Neural cell (in vitro differentiated cells): ENCODE data around the gene SCLY. TPM values are rescaled to one million over a fixed set of nuclear protein-coding genes. Genes with fewer than 3 reads are reported as not detected.

Experiments used
- H2AFZ ChIP-seq: fragments of 200-600, 300-800 bp; sonication (generic), shearing (Covaris generic); 2 replicates; pipeline ENCODE4 v1.6.0; 2014; ENCODE audit warnings: low read depth, mild to moderate bottlenecking, antibody characterized with exemption, low read length, moderate library complexity
- H3F3A ChIP-seq: fragments of 200-600 bp; shearing (Covaris generic); 2 replicates; pipeline ENCODE4 v1.6.1; 2016; ENCODE audit warnings: mild to moderate bottlenecking, moderate library complexity, mixed read lengths, antibody characterized with exemption, low read length; ENCODE audit not compliant: insufficient read depth, poor library complexity, severe bottlenecking
- H3K27ac ChIP-seq: fragments of 200-600, 300-800 bp; sonication (generic), shearing (Covaris generic); 2 replicates; pipeline ENCODE4 v1.5.1; 2014; ENCODE audit warnings: mild to moderate bottlenecking, low read length, moderate library complexity
- H3K27me3 ChIP-seq: fragments of 300-800, 200-600 bp; sonication (generic), shearing (Covaris generic); 2 replicates; pipeline ENCODE4 v1.6.0; 2014; ENCODE audit warnings: mild to moderate bottlenecking, low read depth, low read length, moderate library complexity; ENCODE audit not compliant: insufficient read depth
- H3K36me3 ChIP-seq: fragments of 300-800, 200-600 bp; sonication (generic), shearing (Covaris generic); 2 replicates; pipeline ENCODE4 v1.5.1; 2014; ENCODE audit warnings: mild to moderate bottlenecking, antibody characterized with exemption, low read length, moderate library complexity; ENCODE audit not compliant: insufficient read depth
- H3K4me2 ChIP-seq: fragments of 300-800, 200-600 bp; sonication (generic), shearing (Covaris generic); 2 replicates; pipeline ENCODE4 v1.6.0; 2014; ENCODE audit warnings: mild to moderate bottlenecking, low read length
- H3K4me3 ChIP-seq: fragments of 300-800, 200-600 bp; sonication (generic), shearing (Covaris generic); 2 replicates; pipeline ENCODE4 v1.5.1; 2014; ENCODE audit warnings: mild to moderate bottlenecking, low read length, moderate library complexity
- H3K79me2 ChIP-seq: fragments of 200-600 bp; shearing (Covaris generic); replicated peaks from 2 replicates; pipeline ENCODE4 v1.6.0; 2014; ENCODE audit warnings: mild to moderate bottlenecking, low read length, moderate library complexity; ENCODE audit not compliant: insufficient read depth
- H3K9ac ChIP-seq: fragments of 300-800, 200-600 bp; sonication (generic), shearing (Covaris generic); 2 replicates; pipeline ENCODE4 v1.6.1; 2016; ENCODE audit warnings: mild to moderate bottlenecking, low read length, mixed read lengths
- H3K9me2 ChIP-seq: fragments of 200-600 bp; shearing (Covaris generic); 2 replicates; pipeline ENCODE4 v1.6.1; 2016; ENCODE audit warnings: mild to moderate bottlenecking, low read length, mixed read lengths; ENCODE audit not compliant: insufficient read depth
- H3K9me3 ChIP-seq: fragments of 200-600, 300-800 bp; sonication (generic), shearing (Covaris generic); 2 replicates; pipeline ENCODE4 v1.6.1; 2016; ENCODE audit warnings: mild to moderate bottlenecking, mixed run types, low read length, moderate library complexity, mixed read lengths
- H4K20me1 ChIP-seq: fragments of 200-600 bp; shearing (Covaris generic); 2 replicates; pipeline ENCODE4 v1.6.1; 2016; ENCODE audit warnings: mild to moderate bottlenecking, mixed run types; ENCODE audit not compliant: insufficient read depth
- EP300 ChIP-seq: fragments of 450-650 bp; conservative IDR thresholded peaks from 2 replicates; pipeline ENCODE4 v1.6.1; 2014; ENCODE audit warnings: antibody characterized with exemption, mild to moderate bottlenecking, moderate library complexity; ENCODE audit not compliant: poor library complexity, severe bottlenecking
- EZH2 ChIP-seq: fragments of 200-600, 300-800 bp; shearing (Covaris generic), sonication (generic); IDR thresholded peaks from 2 replicates; pipeline ENCODE4 v1.6.1; 2014; ENCODE audit warnings: antibody characterized with exemption, low read length, borderline replicate concordance, mild to moderate bottlenecking; ENCODE audit not compliant: insufficient read depth, poor library complexity, severe bottlenecking
- MXI1 ChIP-seq: fragments of 450-650 bp; conservative IDR thresholded peaks from 2 replicates; pipeline ENCODE4 v1.6.1; 2014; ENCODE audit warnings: antibody characterized with exemption, mild to moderate bottlenecking; ENCODE audit not compliant: poor library complexity, severe bottlenecking
- POLR2AphosphoS5 ChIP-seq: IDR thresholded peaks from 2 replicates; pipeline ENCODE4 v1.6.1; 2012
- RAD21 ChIP-seq: fragments of 450-650 bp; conservative IDR thresholded peaks from 2 replicates; pipeline ENCODE4 v1.6.1; 2014; ENCODE audit warnings: antibody characterized with exemption, mild to moderate bottlenecking, moderate library complexity
- SMC3 ChIP-seq: fragments of 450-650 bp; conservative IDR thresholded peaks from 2 replicates; pipeline ENCODE4 v1.6.1; 2014; ENCODE audit warnings: antibody characterized with exemption, mild to moderate bottlenecking, moderate library complexity; ENCODE audit not compliant: poor library complexity
- TAF1 ChIP-seq: IDR thresholded peaks from 2 replicates; pipeline ENCODE4 v1.6.1; 2012; ENCODE audit warnings: low read depth
- polyA plus RNA-seq: library from polyadenylated mRNA; depleted of rRNA; stranded (reverse); fragments of >200 nt; gene quantifications from 2 replicates; pipeline ENCODE4 v1.2.3, GENCODE V29; 2014
- TF ChIP-seq, protein P1 (sequence below): fragments of 450-650 bp; IDR thresholded peaks from 2 replicates; pipeline ENCODE4 v1.5.1; 2014; ENCODE audit warnings: antibody characterized with exemption, mild to moderate bottlenecking, moderate library complexity; ENCODE audit not compliant: poor library complexity, severe bottlenecking
- TF ChIP-seq, protein P2 (sequence below): IDR thresholded peaks from 2 replicates; pipeline ENCODE4 v1.6.1; 2012; ENCODE audit warnings: borderline replicate concordance

SCLY gene
- polyA plus RNA-seq, 1 donor from 2014 or later = 15.9 TPM

DNA sequence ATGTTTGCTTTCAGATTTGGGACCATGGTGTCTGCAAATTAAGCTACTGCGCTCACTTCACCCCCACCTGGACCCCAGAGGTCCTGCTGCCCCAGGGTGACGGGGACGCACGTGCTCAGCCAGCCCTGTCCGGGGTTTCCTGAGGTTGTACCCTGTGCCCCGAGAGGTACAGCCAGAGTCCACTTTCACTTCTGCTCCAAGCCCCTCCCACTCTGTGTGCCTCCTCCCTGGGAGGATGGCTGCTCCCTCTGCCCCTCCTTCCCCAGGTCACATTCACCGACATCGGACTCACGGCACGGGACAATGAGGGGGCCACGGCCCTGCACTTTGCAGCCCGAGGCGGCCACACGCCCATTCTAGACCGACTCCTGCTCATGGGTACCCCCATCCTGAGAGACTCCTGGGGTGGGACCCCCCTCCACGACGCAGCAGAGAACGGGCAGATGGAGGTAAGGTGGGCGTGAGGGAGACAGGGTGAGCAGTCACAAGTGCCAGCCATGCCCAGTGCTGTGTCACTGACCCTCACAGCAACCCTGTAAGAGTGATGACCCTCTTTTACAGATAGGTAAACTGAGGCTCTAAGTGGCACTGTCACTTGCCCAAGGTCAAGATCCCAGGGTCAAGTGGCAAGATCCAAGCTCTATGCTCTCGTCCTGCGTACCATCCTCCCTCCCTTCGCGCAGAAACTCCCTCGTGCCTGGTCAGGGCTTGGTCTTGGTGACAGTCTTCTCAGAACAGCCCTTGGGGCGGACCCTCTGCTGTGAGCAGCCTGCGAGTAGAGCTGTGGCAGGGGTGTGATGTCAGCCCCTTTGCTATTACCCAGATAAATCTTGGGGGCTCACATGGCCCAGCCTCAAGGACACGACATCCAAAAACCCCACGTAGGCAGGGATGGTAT lies 47.0 kb downstream of the SCLY start:
- Histone ChIP-seq H3K27me3 (no peaks in the 10 kb centered on the region), H3K79me2 (no peaks in the 10 kb centered on the region), H4K20me1 (no peaks in the 10 kb centered on the region), H3K9me2 (no peaks in the 10 kb centered on the region), H3K4me2 (no peak overlapping the region), H3K27ac (no peak overlapping the region), H3K36me3 (no peaks in the 10 kb centered on the region), H3K9ac (no peak overlapping the region), H3K9me3 (peaks cover 3% of the 10 kb centered on the region), H2AFZ (no peak overlapping the region), H3K4me3 (no peak overlapping the region), H3F3A (no peaks in the 10 kb centered on the region)
- no peak for TF ChIP-seq POLR2AphosphoS5
- TF ChIP-seq, protein P1, sequence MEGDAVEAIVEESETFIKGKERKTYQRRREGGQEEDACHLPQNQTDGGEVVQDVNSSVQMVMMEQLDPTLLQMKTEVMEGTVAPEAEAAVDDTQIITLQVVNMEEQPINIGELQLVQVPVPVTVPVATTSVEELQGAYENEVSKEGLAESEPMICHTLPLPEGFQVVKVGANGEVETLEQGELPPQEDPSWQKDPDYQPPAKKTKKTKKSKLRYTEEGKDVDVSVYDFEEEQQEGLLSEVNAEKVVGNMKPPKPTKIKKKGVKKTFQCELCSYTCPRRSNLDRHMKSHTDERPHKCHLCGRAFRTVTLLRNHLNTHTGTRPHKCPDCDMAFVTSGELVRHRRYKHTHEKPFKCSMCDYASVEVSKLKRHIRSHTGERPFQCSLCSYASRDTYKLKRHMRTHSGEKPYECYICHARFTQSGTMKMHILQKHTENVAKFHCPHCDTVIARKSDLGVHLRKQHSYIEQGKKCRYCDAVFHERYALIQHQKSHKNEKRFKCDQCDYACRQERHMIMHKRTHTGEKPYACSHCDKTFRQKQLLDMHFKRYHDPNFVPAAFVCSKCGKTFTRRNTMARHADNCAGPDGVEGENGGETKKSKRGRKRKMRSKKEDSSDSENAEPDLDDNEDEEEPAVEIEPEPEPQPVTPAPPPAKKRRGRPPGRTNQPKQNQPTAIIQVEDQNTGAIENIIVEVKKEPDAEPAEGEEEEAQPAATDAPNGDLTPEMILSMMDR = no peak
- no peak for TF ChIP-seq EP300
- TF ChIP-seq TAF1 = no peak
- TF ChIP-seq SMC3 = no peak
- no peak for TF ChIP-seq MXI1
- TF ChIP-seq RAD21 = no peak
- TF ChIP-seq EZH2 = no peak
- TF ChIP-seq, protein P2, sequence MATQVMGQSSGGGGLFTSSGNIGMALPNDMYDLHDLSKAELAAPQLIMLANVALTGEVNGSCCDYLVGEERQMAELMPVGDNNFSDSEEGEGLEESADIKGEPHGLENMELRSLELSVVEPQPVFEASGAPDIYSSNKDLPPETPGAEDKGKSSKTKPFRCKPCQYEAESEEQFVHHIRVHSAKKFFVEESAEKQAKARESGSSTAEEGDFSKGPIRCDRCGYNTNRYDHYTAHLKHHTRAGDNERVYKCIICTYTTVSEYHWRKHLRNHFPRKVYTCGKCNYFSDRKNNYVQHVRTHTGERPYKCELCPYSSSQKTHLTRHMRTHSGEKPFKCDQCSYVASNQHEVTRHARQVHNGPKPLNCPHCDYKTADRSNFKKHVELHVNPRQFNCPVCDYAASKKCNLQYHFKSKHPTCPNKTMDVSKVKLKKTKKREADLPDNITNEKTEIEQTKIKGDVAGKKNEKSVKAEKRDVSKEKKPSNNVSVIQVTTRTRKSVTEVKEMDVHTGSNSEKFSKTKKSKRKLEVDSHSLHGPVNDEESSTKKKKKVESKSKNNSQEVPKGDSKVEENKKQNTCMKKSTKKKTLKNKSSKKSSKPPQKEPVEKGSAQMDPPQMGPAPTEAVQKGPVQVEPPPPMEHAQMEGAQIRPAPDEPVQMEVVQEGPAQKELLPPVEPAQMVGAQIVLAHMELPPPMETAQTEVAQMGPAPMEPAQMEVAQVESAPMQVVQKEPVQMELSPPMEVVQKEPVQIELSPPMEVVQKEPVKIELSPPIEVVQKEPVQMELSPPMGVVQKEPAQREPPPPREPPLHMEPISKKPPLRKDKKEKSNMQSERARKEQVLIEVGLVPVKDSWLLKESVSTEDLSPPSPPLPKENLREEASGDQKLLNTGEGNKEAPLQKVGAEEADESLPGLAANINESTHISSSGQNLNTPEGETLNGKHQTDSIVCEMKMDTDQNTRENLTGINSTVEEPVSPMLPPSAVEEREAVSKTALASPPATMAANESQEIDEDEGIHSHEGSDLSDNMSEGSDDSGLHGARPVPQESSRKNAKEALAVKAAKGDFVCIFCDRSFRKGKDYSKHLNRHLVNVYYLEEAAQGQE = no peak

DNA sequence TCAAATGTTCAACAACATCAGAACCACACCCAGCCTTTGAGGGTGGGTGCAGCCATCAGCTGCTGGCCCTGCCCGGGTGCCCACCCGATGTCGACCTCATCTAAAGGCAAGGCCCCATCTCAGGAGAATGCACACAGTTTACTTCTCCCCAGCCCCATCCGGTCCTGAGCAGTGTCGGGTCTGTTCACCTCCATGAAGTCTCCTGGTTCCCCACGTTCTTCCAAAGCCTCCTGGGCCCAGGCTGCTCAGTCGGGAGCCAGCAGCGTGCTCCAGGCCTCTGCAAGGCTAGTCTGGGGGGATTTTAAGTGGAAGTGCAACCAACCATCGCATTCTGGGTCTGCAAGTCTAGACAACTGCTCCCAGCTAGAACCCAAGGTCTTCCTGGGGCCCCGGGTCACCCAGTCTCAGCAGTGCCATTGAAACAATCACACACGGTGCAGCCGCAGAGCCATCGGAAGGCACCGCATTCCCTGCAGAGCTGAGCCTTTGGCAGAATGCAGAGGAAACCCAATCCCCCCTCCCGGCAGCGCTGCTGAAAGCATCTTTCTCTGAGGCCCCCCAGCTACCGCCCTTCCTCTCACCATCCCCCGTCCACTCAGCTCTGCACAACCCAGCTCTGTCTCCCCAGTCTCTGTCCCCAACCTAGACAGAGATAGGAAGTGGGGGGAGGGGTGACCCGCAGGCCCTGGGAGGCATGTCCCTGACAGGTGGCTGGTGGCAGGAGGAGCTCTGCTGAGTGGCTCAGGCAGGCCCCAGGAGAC lies 47.8 kb downstream of the SCLY start:
- no peaks in the 10 kb centered on the region for H3K36me3 ChIP-seq
- no peak overlapping the region for H3K27ac ChIP-seq
- peaks cover 3% of the 10 kb centered on the region for H3K9me3 ChIP-seq
- no peaks in the 10 kb centered on the region for H3K9me2 ChIP-seq
- no peak overlapping the region for H3K4me3 ChIP-seq
- H3F3A ChIP-seq = no peaks in the 10 kb centered on the region
- no peak overlapping the region for H2AFZ ChIP-seq
- H3K4me2 ChIP-seq = no peak overlapping the region
- no peaks in the 10 kb centered on the region for H3K27me3 ChIP-seq
- no peaks in the 10 kb centered on the region for H4K20me1 ChIP-seq
- H3K79me2 ChIP-seq = no peaks in the 10 kb centered on the region
- H3K9ac ChIP-seq = no peak overlapping the region
- TF ChIP-seq EZH2 (no peak), POLR2AphosphoS5 (no peak), EP300 (no peak), RAD21 (no peak), SMC3 (no peak), MXI1 (no peak), TAF1 (no peak)
- TF ChIP-seq, protein P1 = no peak
- TF ChIP-seq, protein P2 = no peak
